ENCODE data around the gene FRMD3. TPM values are rescaled to one million over a fixed set of nuclear protein-coding genes. Genes with fewer than 3 reads are reported as not detected.

The FRMD3 gene
- total RNA-seq (ENCODE audit: unreplicated experiment): 0.59 TPM
- long read RNA-seq: 0 reads

DNA sequence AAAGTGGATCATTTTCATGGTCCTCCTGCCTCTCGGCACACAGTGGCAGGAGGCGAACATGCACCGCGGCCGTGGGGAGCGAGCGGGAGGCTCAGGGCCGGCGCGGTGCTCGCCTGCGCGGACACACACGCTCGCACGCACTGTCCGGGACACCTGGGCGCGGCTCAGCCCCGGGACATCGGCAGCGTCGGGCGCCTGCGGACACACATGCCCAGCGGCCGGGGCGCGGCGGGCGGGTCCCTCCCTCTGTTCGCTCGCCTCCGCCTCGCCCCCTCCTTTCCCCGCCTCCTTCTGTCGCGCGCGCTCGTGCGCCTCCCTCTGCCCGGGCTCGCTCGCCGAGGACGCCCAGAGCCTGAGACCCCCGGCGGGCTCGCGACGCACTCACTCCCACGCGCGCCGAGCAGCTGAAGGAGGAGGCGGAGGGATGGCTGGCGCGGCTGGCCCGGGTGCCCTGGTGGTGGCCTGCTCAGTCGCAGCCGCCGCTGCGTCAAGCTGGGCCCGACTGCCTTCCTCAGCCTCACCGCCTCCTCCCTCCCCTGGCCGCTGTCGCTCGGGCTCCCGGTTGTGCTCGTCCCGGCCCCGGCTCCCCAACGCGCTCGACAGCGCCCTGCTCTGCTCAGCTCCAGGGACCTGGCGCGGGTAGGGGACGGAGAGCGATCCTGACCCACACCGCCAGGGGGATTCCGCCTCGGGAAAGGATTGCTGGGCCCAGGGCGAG is at the start of gene FRMD3:
FRMD3 (minus strand) TSS at position 230 of the 718 bp plus-strand sequence; CDS start at position 60, 170 bp downstream.
- no peak within 1 kb of the TSS for H3K27ac Mint-ChIP-seq (ENCODE audit: unreplicated experiment)
- peaks cover 21% of the 10 kb centered on the region for H3K4me1 Mint-ChIP-seq (ENCODE audit: unreplicated experiment)
- no peaks in the 10 kb centered on the region for H3K9me3 Mint-ChIP-seq (ENCODE audit: unreplicated experiment)
- H3K4me3 Mint-ChIP-seq (ENCODE audit: unreplicated experiment): peak within 1 kb of the TSS; percentile 34
- peak; percentile 80 for DNase-seq (ENCODE audit: low spot score)
- H3K27me3 Mint-ChIP-seq (ENCODE audit: unreplicated experiment): peaks cover 14% of the 10 kb centered on the region
- TF ChIP-seq, protein P1, sequence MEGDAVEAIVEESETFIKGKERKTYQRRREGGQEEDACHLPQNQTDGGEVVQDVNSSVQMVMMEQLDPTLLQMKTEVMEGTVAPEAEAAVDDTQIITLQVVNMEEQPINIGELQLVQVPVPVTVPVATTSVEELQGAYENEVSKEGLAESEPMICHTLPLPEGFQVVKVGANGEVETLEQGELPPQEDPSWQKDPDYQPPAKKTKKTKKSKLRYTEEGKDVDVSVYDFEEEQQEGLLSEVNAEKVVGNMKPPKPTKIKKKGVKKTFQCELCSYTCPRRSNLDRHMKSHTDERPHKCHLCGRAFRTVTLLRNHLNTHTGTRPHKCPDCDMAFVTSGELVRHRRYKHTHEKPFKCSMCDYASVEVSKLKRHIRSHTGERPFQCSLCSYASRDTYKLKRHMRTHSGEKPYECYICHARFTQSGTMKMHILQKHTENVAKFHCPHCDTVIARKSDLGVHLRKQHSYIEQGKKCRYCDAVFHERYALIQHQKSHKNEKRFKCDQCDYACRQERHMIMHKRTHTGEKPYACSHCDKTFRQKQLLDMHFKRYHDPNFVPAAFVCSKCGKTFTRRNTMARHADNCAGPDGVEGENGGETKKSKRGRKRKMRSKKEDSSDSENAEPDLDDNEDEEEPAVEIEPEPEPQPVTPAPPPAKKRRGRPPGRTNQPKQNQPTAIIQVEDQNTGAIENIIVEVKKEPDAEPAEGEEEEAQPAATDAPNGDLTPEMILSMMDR (IDR thresholded peaks at IDR 0.05; ENCODE audit: unreplicated experiment): peak; percentile 80
- H3K36me3 Mint-ChIP-seq (ENCODE audit: low read depth, unreplicated experiment): no peaks in the 10 kb centered on the region

DNA sequence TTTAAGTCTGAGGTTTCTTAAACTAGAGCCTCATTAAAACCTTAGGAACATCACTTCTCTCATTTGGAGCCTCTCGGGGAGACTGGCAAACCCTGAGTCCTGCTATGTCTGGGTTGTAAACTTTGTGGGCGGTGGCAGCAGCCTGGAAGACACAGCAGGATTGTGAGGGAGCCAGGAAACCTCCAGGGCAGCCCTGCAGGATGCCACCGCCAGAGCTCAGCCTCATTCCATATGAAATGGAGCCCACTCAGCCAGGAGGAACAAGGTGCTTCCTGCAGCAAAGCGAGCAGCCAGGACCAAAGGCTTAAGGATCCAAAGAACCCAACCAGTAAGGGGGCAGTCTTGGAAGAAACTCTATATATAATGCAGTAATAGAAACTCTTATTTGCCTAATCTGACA is 46.8 kb upstream of the FRMD3 start:
- Mint-ChIP-seq H3K4me1 (ENCODE audit: unreplicated experiment) (no peaks in the 10 kb centered on the region), H3K9me3 (ENCODE audit: unreplicated experiment) (no peaks in the 10 kb centered on the region), H3K27ac (ENCODE audit: unreplicated experiment) (no peak overlapping the region), H3K27me3 (ENCODE audit: unreplicated experiment) (no peaks in the 10 kb centered on the region), H3K4me3 (ENCODE audit: unreplicated experiment) (no peak overlapping the region), H3K36me3 (ENCODE audit: low read depth, unreplicated experiment) (no peaks in the 10 kb centered on the region)
- TF ChIP-seq, protein P1 (IDR thresholded peaks at IDR 0.05; ENCODE audit: unreplicated experiment): no peak
- DNase-seq (ENCODE audit: low spot score): no peak

DNA sequence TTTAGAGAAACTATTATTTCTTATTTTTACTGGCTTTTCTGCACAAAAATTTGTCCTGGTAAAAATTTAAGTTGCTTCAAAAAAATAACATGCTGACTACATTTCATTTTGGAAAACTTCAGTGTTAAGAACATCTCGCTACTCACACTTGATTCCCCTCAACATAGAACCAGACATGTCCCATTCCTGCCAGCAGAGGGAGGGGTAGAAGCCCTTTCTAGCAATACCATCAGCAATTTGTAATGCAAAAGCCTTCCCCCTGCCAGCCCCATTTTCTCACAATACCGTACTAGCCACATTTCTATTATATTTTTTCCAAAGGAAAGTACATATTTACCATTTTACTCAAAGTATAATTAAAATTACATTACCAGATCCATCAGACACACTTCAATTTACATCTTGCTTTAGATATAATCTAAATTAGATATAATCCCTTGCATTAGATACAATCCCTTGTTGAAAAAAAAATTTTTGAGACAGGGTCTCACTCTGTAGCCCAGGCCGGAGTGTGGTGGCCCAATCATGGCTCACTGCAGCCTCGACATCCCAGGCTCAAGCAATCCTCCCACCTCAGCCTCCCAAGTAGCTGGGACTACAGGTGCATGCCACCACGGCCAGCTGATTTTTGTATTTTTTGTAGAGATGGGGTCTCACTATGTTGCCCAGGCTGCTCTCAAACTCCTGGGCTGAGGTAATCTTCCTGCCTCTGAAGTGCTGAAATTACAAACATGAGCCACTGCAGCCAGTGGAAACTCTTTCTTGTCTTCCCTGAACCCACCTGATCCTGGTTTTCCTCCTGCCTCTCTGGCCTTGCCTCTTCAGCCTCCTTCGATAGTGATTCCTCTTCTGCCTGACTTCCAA is 45.2 kb upstream of the FRMD3 start:
- Mint-ChIP-seq H3K4me1 (ENCODE audit: unreplicated experiment) (no peaks in the 10 kb centered on the region), H3K9me3 (ENCODE audit: unreplicated experiment) (no peaks in the 10 kb centered on the region), H3K27me3 (ENCODE audit: unreplicated experiment) (no peaks in the 10 kb centered on the region), H3K36me3 (ENCODE audit: low read depth, unreplicated experiment) (no peaks in the 10 kb centered on the region), H3K27ac (ENCODE audit: unreplicated experiment) (no peak overlapping the region), H3K4me3 (ENCODE audit: unreplicated experiment) (no peak overlapping the region)
- DNase-seq (ENCODE audit: low spot score): peak; percentile 65
- TF ChIP-seq, protein P1 (IDR thresholded peaks at IDR 0.05; ENCODE audit: unreplicated experiment): peak; percentile 78

DNA sequence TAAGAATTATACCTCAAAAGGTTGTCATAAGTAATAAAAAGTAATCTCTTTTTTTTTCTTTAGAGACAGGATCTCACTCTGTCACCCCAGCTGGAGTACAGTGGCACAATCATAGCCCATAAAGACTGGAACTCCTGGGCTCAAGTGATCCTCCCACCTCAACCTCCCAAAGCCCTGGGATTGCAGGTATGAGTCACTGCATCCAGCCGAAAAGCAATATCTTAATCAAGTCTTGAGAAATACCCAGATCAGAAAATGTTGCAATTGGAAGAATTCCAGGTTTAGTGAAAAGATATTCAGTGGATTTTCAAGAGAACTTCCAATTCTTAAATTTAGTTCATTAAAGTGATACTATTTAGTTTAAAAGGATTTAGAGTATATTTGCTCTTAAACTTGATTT is 43.8 kb upstream of the FRMD3 start:
- H3K27ac Mint-ChIP-seq (ENCODE audit: unreplicated experiment): no peak overlapping the region
- H3K27me3 Mint-ChIP-seq (ENCODE audit: unreplicated experiment): no peaks in the 10 kb centered on the region
- TF ChIP-seq, protein P1 (IDR thresholded peaks at IDR 0.05; ENCODE audit: unreplicated experiment): no peak
- H3K4me3 Mint-ChIP-seq (ENCODE audit: unreplicated experiment): no peak overlapping the region
- DNase-seq (ENCODE audit: low spot score): no peak
- no peaks in the 10 kb centered on the region for H3K36me3 Mint-ChIP-seq (ENCODE audit: low read depth, unreplicated experiment)
- no peaks in the 10 kb centered on the region for H3K9me3 Mint-ChIP-seq (ENCODE audit: unreplicated experiment)
- H3K4me1 Mint-ChIP-seq (ENCODE audit: unreplicated experiment): no peaks in the 10 kb centered on the region
